GM18870 (cell line): ENCODE data around the gene BMF.
"Not testable (repeated sequence)": the region's sequence is repeated elsewhere in the genome, so short reads cannot be mapped to it uniquely, and the experiment has no call there.

ENCODE experiments used
- ATAC-seq: cut with Tn5 transposase; IDR thresholded peaks from one replicate; pipeline ENCODE4 v1.9.1; 2021; ENCODE audit warnings: moderate library complexity; ENCODE audit not compliant: unreplicated experiment

BMF gene

GRCh38 chr15:40108855-40109735, at the start of gene BMF:
BMF (minus strand) TSS chr15:40108879; CDS start chr15:40106086, 2,793 bp downstream.
- ATAC-seq: peak; percentile 39

GRCh38 chr15:40157778-40158447, 49.2 kb upstream of the BMF start:
- ATAC-seq: no peak

- ATAC-seq: no peak
Measured at GRCh38 chr15:40155270-40155910, 46.7 kb upstream of the BMF start.

GRCh38 chr15:40154821-40155220, 46.1 kb upstream of the BMF start:
- not testable (repeated sequence) for ATAC-seq

- ATAC-seq: no peak
Measured at GRCh38 chr15:40151991-40152390, 43.3 kb upstream of the BMF start.

GRCh38 chr15:40151499-40151898, 42.8 kb upstream of the BMF start:
- no peak for ATAC-seq

- no peak for ATAC-seq
Measured at GRCh38 chr15:40150163-40150925, 41.7 kb upstream of the BMF start.

GRCh38 chr15:40149339-40149738, 40.7 kb upstream of the BMF start:
- ATAC-seq: no peak

GRCh38 chr15:40146037-40146436, 37.4 kb upstream of the BMF start:
- no peak for ATAC-seq

GRCh38 chr15:40142428-40142827, 33.7 kb upstream of the BMF start:
- no peak for ATAC-seq

GRCh38 chr15:40138201-40138570, 29.5 kb upstream of the BMF start:
- ATAC-seq: not testable (repeated sequence)

GRCh38 chr15:40137303-40138200, 28.9 kb upstream of the BMF start:
- ATAC-seq: no peak

- ATAC-seq: no peak
Measured at GRCh38 chr15:40136470-40137302, 28.0 kb upstream of the BMF start.

- not testable (repeated sequence) for ATAC-seq
Measured at GRCh38 chr15:40135846-40136450, 27.3 kb upstream of the BMF start.

GRCh38 chr15:40134885-40135284, 26.2 kb upstream of the BMF start:
- no peak for ATAC-seq

GRCh38 chr15:40133544-40133943, 24.9 kb upstream of the BMF start:
- ATAC-seq: no peak

GRCh38 chr15:40130799-40131502, 22.3 kb upstream of the BMF start:
- ATAC-seq: no peak

GRCh38 chr15:40130118-40130517, 21.4 kb upstream of the BMF start:
- no peak for ATAC-seq
